Cardiac muscle cell (in vitro differentiated cells and primary cell): Measurements from ENCODE around the gene TESK1. TPM values are rescaled to one million over a fixed set of nuclear protein-coding genes. Genes with fewer than 3 reads are reported as not detected.

Source experiments
- DNase-seq, 2 donors: peaks; one replicate each; pipeline versions ENCODE4 v3.0.0 to v3.0.0-alpha.2; 2010 to 2017; ENCODE audit warnings: low read depth in 1 of 2, low spot score in 1 of 2
- H3K27ac ChIP-seq: fragments of 200-600 bp; sonication (generic); 2 replicates; pipeline ENCODE4 v1.5.1; 2016
- H3K27me3 ChIP-seq: fragments of 200-600 bp; sonication (generic); 2 replicates; pipeline ENCODE4 v1.6.0; 2016; ENCODE audit warnings: control low read depth
- H3K36me3 ChIP-seq: fragments of 200-600 bp; sonication (generic); 2 replicates; pipeline ENCODE4 v1.5.1; 2016; ENCODE audit warnings: control low read depth
- H3K4me1 ChIP-seq: fragments of 200-600 bp; sonication (generic); 2 replicates; pipeline ENCODE4 v1.8.1; 2017; ENCODE audit warnings: low read depth, mild to moderate bottlenecking, mixed run types
- H3K4me3 ChIP-seq: fragments of 200-600 bp; sonication (generic); 2 replicates; pipeline ENCODE4 v1.5.1; 2016; ENCODE audit warnings: mild to moderate bottlenecking
- H3K9me3 ChIP-seq: fragments of 200-600 bp; sonication (generic); 2 replicates; pipeline ENCODE4 v1.5.1; 2017; ENCODE audit warnings: low read depth, mild to moderate bottlenecking, control low read depth
- polyA plus RNA-seq: library from polyadenylated mRNA; unstranded; fragments of >200 nt; fragmentation: Nextera tagmentation; extraction: Ambion mirVana; gene quantifications from 2 replicates; pipeline ENCODE4 v1.2.1, GENCODE V29; 2016
- total RNA-seq: library from RNA; depleted of rRNA; stranded (reverse); fragments of >200 nt; gene quantifications from 2 replicates; pipeline ENCODE4 v1.2.3, GENCODE V29; 2016
- TF ChIP-seq, protein P1 (sequence below): IDR thresholded peaks from 2 replicates; pipeline ENCODE4 v1.5.1; 2012; ENCODE audit warnings: low read depth, mild to moderate bottlenecking, low read length

TESK1 gene
- total and polyA plus RNA-seq, 2 experiments from 2014 or later = 30.3 to 42.5 TPM

DNA sequence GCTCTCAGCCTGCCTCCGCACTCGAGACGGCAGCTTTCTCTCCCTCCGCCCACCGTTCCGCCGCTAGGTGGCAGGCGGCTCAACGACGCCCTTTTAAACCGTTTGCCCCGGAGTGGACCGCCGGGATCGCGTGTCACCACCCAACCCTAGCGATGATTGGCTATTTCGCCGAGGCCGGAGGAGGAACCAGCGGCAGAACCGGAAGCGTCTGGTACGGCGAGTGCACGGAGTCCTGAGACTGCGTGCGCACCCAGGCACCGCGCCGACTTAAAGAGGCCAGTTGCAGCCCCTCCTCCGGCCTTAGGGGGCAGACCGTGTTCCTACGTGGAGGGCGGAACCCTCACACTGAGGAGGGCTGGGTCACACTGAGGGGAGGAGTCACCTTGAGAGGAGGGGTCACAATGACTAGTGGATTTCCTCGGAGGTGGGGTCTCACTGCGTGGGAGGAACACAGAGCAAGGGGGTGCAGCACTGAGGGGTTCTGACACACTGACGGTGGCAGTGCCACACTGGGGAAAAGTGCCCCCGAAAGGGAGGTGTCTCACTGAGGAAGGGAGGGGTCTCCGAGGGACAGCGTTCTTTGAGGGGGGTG, 980 bp upstream of the TESK1 start:
- Histone ChIP-seq H3K27me3 (no peaks in the 10 kb centered on the region), H3K27ac (peak overlapping the region; percentile 81), H3K36me3 (peaks cover 10% of the 10 kb centered on the region), H3K4me3 (peak overlapping the region; percentile 66), H3K9me3 (no peaks in the 10 kb centered on the region), H3K4me1 (peaks cover 3% of the 10 kb centered on the region)
- TF ChIP-seq, protein P1, sequence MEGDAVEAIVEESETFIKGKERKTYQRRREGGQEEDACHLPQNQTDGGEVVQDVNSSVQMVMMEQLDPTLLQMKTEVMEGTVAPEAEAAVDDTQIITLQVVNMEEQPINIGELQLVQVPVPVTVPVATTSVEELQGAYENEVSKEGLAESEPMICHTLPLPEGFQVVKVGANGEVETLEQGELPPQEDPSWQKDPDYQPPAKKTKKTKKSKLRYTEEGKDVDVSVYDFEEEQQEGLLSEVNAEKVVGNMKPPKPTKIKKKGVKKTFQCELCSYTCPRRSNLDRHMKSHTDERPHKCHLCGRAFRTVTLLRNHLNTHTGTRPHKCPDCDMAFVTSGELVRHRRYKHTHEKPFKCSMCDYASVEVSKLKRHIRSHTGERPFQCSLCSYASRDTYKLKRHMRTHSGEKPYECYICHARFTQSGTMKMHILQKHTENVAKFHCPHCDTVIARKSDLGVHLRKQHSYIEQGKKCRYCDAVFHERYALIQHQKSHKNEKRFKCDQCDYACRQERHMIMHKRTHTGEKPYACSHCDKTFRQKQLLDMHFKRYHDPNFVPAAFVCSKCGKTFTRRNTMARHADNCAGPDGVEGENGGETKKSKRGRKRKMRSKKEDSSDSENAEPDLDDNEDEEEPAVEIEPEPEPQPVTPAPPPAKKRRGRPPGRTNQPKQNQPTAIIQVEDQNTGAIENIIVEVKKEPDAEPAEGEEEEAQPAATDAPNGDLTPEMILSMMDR = peak; percentile 91
- DNase-seq = peak; percentile 100

DNA sequence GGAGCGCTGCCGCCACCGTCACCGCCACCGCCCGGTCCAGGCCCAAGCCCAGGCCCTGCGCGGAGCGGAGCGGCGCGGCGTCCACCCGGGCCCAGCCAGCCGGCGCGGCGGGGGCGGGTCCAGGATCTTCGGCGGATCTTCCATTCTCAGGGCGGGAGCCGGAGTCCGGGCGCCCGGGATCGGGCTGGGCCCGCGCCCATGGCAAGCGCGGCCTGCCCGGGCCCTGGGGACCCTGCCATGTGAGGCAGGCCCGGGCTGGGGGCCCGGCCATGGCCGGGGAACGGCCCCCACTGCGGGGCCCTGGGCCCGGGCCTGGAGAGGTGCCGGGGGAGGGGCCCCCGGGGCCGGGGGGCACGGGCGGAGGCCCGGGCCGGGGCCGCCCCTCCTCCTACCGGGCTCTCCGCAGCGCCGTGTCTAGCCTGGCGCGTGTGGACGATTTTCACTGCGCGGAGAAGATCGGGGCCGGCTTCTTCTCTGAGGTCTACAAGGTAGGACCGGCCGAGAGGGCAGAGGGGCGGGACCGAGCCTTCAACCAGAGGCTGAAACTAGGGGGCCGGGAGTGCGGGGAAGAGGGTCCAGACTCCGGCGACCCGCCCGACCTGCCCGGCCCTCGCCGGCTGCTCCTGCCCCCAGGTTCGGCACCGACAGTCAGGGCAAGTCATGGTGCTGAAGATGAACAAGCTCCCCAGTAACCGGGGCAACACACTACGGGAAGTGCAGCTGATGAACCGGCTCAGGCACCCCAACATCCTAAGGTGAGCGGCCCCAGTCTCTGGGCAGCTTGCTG, 482 bp downstream of the TESK1 start:
- DNase-seq = peak in 1 of 2 donors; percentile 45
- peaks cover 10% of the 10 kb centered on the region for H3K36me3 ChIP-seq
- H3K4me1 ChIP-seq = peaks cover 3% of the 10 kb centered on the region
- no peaks in the 10 kb centered on the region for H3K27me3 ChIP-seq
- H3K27ac ChIP-seq = peak overlapping the region; percentile 82
- H3K9me3 ChIP-seq = no peaks in the 10 kb centered on the region
- peak overlapping the region; percentile 66 for H3K4me3 ChIP-seq
- TF ChIP-seq, protein P1 = no peak

GRCh38 chr9:35606138-35606504, 1.1 kb downstream of the TESK1 start:
- Histone ChIP-seq H3K4me1 (peaks cover 3% of the 10 kb centered on the region), H3K36me3 (peaks cover 10% of the 10 kb centered on the region), H3K27me3 (no peaks in the 10 kb centered on the region), H3K9me3 (no peaks in the 10 kb centered on the region), H3K27ac (no peak overlapping the region), H3K4me3 (peak overlapping the region; percentile 66)
- no peak for DNase-seq
- TF ChIP-seq, protein P1 = no peak

DNA sequence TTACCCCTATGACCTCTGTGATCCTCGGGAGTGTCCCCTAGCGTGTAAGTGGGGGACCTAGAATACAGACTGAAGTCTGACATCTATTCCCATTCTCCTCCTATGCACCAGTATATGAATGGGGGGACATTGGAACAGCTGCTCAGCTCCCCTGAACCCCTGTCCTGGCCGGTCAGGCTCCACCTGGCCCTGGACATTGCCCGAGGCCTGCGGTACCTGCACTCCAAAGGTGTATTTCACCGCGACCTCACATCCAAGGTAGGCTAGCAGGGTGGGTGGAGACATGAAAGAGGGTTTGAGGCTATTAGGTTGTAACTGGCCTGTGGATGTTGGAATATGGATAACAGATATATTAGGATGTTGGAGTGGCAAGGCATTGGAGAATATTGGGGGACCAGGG, 1.7 kb downstream of the TESK1 start:
- DNase-seq = no peak
- no peaks in the 10 kb centered on the region for H3K9me3 ChIP-seq
- peaks cover 3% of the 10 kb centered on the region for H3K4me1 ChIP-seq
- H3K27me3 ChIP-seq = no peaks in the 10 kb centered on the region
- TF ChIP-seq, protein P1 = no peak
- H3K4me3 ChIP-seq = no peak overlapping the region
- H3K27ac ChIP-seq = no peak overlapping the region
- H3K36me3 ChIP-seq = peaks cover 10% of the 10 kb centered on the region

DNA sequence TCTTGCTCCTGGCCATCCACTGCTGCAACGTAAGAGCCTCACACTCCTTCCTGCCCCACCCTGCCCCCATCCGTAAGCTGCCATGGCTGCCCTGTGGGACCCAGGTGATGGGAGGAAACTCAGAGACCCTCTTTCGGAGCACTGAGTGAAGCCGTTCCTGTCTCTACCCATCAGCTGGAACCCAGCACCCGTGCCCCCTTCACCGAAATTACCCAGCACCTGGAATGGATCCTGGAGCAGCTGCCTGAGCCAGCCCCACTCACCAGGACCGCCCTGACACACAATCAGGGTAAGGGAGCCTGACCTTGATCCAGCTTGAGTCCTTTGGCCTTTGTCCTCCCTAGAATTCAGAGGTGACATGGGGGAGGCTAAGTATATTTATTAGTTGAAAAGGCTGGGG, 3.2 kb downstream of the TESK1 start:
- Histone ChIP-seq H3K27ac (no peak overlapping the region), H3K4me3 (no peak overlapping the region), H3K4me1 (peaks cover 3% of the 10 kb centered on the region), H3K27me3 (no peaks in the 10 kb centered on the region), H3K9me3 (no peaks in the 10 kb centered on the region), H3K36me3 (peaks cover 10% of the 10 kb centered on the region)
- DNase-seq = no peak
- TF ChIP-seq, protein P1 = no peak
